Lower lobe of right lung (tissue), 2 donors: ENCODE data around the gene DHX9. TPM values are rescaled to one million over a fixed set of nuclear protein-coding genes. Genes with fewer than 3 reads are reported as not detected.

Source experiments
- ATAC-seq, 2 donors: fragments of 200-7000 bp; cut with Tn5 transposase; one replicate each; pipeline ENCODE4 v1.9.1; 2020 to 2022; ENCODE audit warnings: mild to moderate bottlenecking in 2 of 2, moderate library complexity in 2 of 2
- DNase-seq: peaks from one replicate; pipeline ENCODE4 v3.0.0-alpha.2; 2020
- H3K27ac ChIP-seq: fragments of 200-600 bp; one replicate; pipeline ENCODE4 v1.8.0; 2022
- H3K27me3 ChIP-seq: fragments of 200-600 bp; one replicate; pipeline ENCODE4 v1.8.0; 2022; ENCODE audit warnings: low read depth
- H3K36me3 ChIP-seq: fragments of 200-600 bp; one replicate; pipeline ENCODE4 v1.8.0; 2022; ENCODE audit warnings: mild to moderate bottlenecking
- H3K4me1 ChIP-seq: fragments of 200-600 bp; one replicate; pipeline ENCODE4 v1.8.0; 2022
- H3K4me3 ChIP-seq: fragments of 200-600 bp; one replicate; pipeline ENCODE4 v1.8.0; 2022; ENCODE audit warnings: mild to moderate bottlenecking
- H3K9me3 ChIP-seq: fragments of 200-600 bp; one replicate; pipeline ENCODE4 v1.8.0; 2022
- intact Hi-C: fragments of 100-400 bp; cut with DNase I; formaldehyde crosslinking; loops from one replicate; pipeline ENCODE4 v1.11.0; 2022
- total RNA-seq: library from RNA; stranded (reverse); fragmentation: NEBNext Ultra II Directional; extraction: Animal tissue kit (Norgen Biotek cat#: 25700); gene quantifications from one replicate; pipeline ENCODE4 v1.2.1, GENCODE V29; 2021
- TF ChIP-seq, protein P1 (sequence below): fragments of 200-600 bp; IDR thresholded peaks from one replicate; pipeline ENCODE4 v1.8.0; 2022; ENCODE audit warnings: antibody characterized with exemption, mild to moderate bottlenecking
- donor health status: DM: no; HTN: yes; CAD: no; lungs with severe emphysema.

Gene DHX9
- total RNA-seq, 1 donor from 2014 or later, result 121 TPM

DNA sequence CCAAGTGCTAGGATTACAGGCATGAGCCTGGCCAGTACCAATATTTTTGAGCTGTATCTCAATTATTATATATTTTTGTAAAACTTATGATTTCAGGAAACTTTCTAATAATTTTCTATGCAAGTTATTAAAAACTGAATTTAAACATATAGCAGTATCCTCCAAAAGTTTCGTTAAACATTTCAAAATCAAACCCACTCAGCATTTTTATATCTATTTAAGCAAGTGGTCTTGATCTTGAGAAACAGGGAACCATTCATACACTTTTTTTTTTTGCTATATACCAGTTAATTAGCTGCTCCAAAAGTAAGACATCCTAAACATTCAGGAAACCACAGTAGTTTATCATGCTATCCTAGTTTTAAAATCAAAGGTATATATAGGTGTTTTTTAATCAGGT, 91.8 kb downstream of the DHX9 start:
- ATAC-seq, result no peak
- no peak for DNase-seq
- no peaks in the 10 kb centered on the region for H3K27me3 ChIP-seq
- no peak overlapping the region for H3K4me3 ChIP-seq
- TF ChIP-seq, protein P1, sequence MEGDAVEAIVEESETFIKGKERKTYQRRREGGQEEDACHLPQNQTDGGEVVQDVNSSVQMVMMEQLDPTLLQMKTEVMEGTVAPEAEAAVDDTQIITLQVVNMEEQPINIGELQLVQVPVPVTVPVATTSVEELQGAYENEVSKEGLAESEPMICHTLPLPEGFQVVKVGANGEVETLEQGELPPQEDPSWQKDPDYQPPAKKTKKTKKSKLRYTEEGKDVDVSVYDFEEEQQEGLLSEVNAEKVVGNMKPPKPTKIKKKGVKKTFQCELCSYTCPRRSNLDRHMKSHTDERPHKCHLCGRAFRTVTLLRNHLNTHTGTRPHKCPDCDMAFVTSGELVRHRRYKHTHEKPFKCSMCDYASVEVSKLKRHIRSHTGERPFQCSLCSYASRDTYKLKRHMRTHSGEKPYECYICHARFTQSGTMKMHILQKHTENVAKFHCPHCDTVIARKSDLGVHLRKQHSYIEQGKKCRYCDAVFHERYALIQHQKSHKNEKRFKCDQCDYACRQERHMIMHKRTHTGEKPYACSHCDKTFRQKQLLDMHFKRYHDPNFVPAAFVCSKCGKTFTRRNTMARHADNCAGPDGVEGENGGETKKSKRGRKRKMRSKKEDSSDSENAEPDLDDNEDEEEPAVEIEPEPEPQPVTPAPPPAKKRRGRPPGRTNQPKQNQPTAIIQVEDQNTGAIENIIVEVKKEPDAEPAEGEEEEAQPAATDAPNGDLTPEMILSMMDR, result no peak
- H3K36me3 ChIP-seq, result no peaks in the 10 kb centered on the region
- no peak overlapping the region for H3K27ac ChIP-seq
- intact Hi-C loops, result no loop called here
- H3K9me3 ChIP-seq, result peaks cover 10% of the 10 kb centered on the region
- no peaks in the 10 kb centered on the region for H3K4me1 ChIP-seq

DNA sequence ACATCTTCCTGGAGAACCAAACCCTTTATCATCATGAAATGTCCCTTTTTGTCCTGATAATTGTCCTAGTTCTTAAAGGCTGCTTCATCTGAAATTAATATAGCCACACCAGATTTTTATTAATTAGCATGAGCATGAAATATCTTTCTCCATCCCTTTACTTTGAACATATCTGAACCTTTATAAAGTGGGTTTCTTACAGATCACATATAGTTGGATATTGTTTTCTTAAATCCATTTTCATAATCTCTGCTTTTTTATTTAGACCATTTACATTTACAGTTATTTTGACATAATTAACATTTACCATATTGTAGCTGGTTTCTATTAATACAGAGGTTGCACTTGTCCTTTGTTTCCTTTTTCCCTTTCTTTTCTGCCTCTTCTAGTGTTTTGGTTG, 96.6 kb downstream of the DHX9 start:
- H3K4me3 ChIP-seq, result no peak overlapping the region

More for the DNA sequence above, 96.6 kb downstream of the DHX9 start:
- intact Hi-C loops, result no loop called here
- ATAC-seq, result no peak
- no peak overlapping the region for H3K27ac ChIP-seq
- no peak for DNase-seq
- H3K27me3 ChIP-seq, result peaks cover 2% of the 10 kb centered on the region
- H3K4me1 ChIP-seq, result no peaks in the 10 kb centered on the region
- no peaks in the 10 kb centered on the region for H3K36me3 ChIP-seq
- H3K9me3 ChIP-seq, result peaks cover 15% of the 10 kb centered on the region
- TF ChIP-seq, protein P1, result no peak

Other genes with a start within 250 kb of the DHX9 start
- gene RGS16, start 235.0 kb upstream of the DHX9 start, total RNA-seq, result 14.6 TPM
- not detected for gene RGS8, start 154.8 kb upstream of the DHX9 start, total RNA-seq
- gene NPL, start 49.6 kb upstream of the DHX9 start, total RNA-seq, result 48.7 TPM
- not detected for gene SHCBP1L, start 113.8 kb downstream of the DHX9 start, total RNA-seq
- 96.9 TPM for gene LAMC1, start 184.1 kb downstream of the DHX9 start, total RNA-seq